AG04450 (cell line): Measurements from ENCODE around the gene SEMA3C. TPM values are rescaled to one million over a fixed set of nuclear protein-coding genes. Genes with fewer than 3 reads are reported as not detected.

Experiments
- CTCF ChIA-PET: fragments of 300-600, 350-600 bp; formaldehyde crosslinking; extraction: SDS; loops from one replicate; lab custom pipeline; 2022; ENCODE audit warnings: antibody characterized with exemption, inconsistent platforms; lab: Charles Lee
- POLR2A ChIA-PET: fragments of 350-600 bp; formaldehyde crosslinking; extraction: SDS; loops from one replicate; lab custom pipeline; 2021; ENCODE audit warnings: antibody characterized with exemption, inconsistent platforms; lab: Yijun Ruan, JAX
- DNase-seq: peaks from one replicate; pipeline ENCODE4 v3.0.0-alpha.2; 2011; ENCODE audit warnings: low read depth, low spot score
- H3K27ac ChIP-seq: one replicate; pipeline ENCODE4 v1.5.1; 2012; ENCODE audit warnings: low read depth, low read length, control low read depth
- H3K27me3 ChIP-seq: one replicate; pipeline ENCODE4 v1.6.0; 2012; ENCODE audit warnings: low read length; ENCODE audit not compliant: control insufficient read depth, insufficient read depth
- H3K4me3 ChIP-seq: 2 replicates; pipeline ENCODE4 v1.5.1; 2011; ENCODE audit warnings: mild to moderate bottlenecking, low read depth, low read length, control low read depth
- H3K9me3 ChIP-seq: 2 replicates; pipeline ENCODE4 v1.5.1; 2012; ENCODE audit warnings: low read length; ENCODE audit not compliant: control insufficient read depth, insufficient read depth
- polyA minus RNA-seq: library from RNA; depleted of rRNA, polyadenylated mRNA; stranded (reverse); fragments of >200 nt; gene quantifications from 2 replicates; pipeline ENCODE4 v1.2.3, GENCODE V29; 2011; rRNA and poly(A)+ RNA removed
- polyA plus RNA-seq: library from polyadenylated mRNA; depleted of rRNA; stranded (reverse); fragments of >200 nt; gene quantifications from 2 replicates; pipeline ENCODE4 v1.2.3, GENCODE V29; 2011; rRNA removed
- TF ChIP-seq, protein P1 (sequence below): IDR thresholded peaks from 2 replicates; pipeline ENCODE4 v1.5.1; 2011; ENCODE audit warnings: low read depth, low read length, control low read depth, inconsistent platforms

The SEMA3C gene
- polyA plus RNA-seq (35.9 and 39.9 TPM in 2 replicates), polyA minus RNA-seq (73.7 and 89.9 TPM in 2 replicates)

DNA sequence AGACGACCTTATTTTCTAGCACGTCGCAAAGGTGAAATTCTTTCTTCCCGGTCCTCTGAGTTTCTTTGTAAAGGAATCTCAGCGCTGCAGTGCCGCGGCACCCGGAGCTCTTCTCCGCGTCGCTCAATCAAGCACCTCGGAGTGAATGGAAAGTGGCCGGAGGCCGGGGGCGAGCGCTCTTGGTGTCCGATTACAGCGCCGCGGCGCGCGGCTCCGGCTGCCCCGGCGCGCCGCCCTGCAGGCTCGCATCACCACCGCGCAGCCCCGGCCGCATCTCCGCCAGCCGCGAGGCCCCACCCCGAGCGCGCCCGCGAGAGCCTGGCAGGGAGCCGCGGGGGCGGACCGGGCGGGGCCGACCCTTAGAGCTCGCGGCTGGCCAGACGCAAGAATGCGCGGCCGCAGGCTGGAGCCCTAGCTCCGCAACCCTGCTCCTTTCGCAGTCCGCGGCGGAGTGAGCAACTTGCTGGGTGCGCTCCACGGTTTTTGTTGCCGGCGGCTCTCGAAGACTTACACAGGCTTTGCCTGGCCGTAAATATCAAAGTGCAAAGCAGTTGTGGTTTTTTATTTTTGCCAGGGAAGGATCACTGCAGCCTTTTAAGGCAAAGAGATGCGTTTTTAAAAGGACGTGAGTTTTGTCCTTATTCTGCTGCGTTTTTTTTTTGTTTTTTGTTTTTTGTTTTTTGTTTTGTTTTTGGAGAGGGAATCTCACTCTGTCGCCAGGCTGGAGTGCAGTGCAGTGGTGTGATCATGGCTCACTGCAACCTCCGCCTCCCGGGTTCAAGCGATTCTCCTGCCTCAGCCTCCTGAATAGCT, at the start of gene SEMA3C:
TSS of gene SEMA3C (minus strand) at position 143 of the 813 bp plus-strand sequence. CDS start 2,270 bp downstream, outside the sequence.
- POLR2A ChIA-PET, result interaction anchor here (0.6 to 1.5 kb wide), 20 partner anchors 20 to 1513 kb away, joined by 3 to 8 read pairs (median 4); no protein-coding TSS in a partner anchor
- Histone ChIP-seq H3K4me3 (peak within 1 kb of the TSS; percentile 69), H3K9me3 (no peaks in the 10 kb centered on the region), H3K27ac (peak within 1 kb of the TSS; percentile 43), H3K27me3 (no peaks in the 10 kb centered on the region)
- peak; percentile 87 for DNase-seq
- CTCF ChIA-PET, result interaction anchor here (1.1 to 6.7 kb wide), 3 partner anchors 513 to 551 kb away, joined by 4 to 44 read pairs (median 24); no protein-coding TSS in a partner anchor
- TF ChIP-seq, protein P1, sequence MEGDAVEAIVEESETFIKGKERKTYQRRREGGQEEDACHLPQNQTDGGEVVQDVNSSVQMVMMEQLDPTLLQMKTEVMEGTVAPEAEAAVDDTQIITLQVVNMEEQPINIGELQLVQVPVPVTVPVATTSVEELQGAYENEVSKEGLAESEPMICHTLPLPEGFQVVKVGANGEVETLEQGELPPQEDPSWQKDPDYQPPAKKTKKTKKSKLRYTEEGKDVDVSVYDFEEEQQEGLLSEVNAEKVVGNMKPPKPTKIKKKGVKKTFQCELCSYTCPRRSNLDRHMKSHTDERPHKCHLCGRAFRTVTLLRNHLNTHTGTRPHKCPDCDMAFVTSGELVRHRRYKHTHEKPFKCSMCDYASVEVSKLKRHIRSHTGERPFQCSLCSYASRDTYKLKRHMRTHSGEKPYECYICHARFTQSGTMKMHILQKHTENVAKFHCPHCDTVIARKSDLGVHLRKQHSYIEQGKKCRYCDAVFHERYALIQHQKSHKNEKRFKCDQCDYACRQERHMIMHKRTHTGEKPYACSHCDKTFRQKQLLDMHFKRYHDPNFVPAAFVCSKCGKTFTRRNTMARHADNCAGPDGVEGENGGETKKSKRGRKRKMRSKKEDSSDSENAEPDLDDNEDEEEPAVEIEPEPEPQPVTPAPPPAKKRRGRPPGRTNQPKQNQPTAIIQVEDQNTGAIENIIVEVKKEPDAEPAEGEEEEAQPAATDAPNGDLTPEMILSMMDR, result peak; percentile 13; the same call in 1 of the 2 replicates

DNA sequence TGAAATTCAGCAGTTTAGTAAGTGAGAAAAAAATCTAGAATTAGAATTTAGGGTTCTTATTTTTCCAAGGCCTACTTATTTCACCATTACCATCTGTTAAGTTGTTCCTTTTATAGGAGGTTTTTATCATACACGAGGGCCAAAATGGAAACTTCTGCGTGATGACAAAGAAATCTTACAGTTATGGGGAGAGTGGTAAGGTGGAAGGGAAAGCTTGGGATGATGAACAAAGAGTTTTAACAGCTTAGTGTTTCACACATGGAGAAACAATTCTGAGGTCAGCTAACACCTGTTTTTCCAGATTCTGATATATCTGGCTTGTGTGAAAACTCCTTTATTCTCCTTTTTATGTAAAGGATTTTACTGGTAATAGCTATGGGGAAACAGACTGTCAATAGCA, 49.8 kb upstream of the SEMA3C start:
- Histone ChIP-seq H3K4me3 (no peak overlapping the region), H3K9me3 (no peaks in the 10 kb centered on the region), H3K27me3 (no peaks in the 10 kb centered on the region), H3K27ac (no peak overlapping the region)
- CTCF ChIA-PET, result interaction anchor here (1.0 kb wide), 1 partner anchor 36 kb away, joined by 3 read pairs; no protein-coding TSS in a partner anchor
- POLR2A ChIA-PET, result no interaction called here
- TF ChIP-seq, protein P1, result no peak
- DNase-seq, result no peak

DNA sequence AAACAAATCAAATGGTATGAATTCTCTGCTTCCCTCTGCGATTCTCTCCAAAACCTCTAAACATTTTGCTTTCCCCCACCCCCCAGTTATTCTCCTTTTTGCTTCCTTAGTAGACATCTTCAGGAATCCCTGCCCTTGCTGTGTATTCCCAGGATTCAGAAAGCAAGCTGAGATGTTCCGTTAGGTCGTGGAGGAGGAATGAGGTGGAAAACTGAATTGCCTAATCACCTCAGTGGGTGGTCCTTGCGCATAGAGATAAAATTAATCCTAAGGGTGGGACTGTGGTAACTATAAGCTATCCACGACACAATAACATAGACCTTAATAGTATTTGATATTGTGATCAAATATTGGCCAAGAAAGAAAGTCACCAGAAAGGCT, 49.1 kb upstream of the SEMA3C start:
- Histone ChIP-seq H3K27ac (no peak overlapping the region), H3K27me3 (no peaks in the 10 kb centered on the region), H3K9me3 (no peaks in the 10 kb centered on the region), H3K4me3 (no peak overlapping the region)
- TF ChIP-seq, protein P1, result no peak
- no peak for DNase-seq
- ChIA-PET CTCF (interaction anchor here (1.0 kb wide), 1 partner anchor 37 kb away, joined by 3 read pairs; no protein-coding TSS in a partner anchor), POLR2A (no interaction called here)

DNA sequence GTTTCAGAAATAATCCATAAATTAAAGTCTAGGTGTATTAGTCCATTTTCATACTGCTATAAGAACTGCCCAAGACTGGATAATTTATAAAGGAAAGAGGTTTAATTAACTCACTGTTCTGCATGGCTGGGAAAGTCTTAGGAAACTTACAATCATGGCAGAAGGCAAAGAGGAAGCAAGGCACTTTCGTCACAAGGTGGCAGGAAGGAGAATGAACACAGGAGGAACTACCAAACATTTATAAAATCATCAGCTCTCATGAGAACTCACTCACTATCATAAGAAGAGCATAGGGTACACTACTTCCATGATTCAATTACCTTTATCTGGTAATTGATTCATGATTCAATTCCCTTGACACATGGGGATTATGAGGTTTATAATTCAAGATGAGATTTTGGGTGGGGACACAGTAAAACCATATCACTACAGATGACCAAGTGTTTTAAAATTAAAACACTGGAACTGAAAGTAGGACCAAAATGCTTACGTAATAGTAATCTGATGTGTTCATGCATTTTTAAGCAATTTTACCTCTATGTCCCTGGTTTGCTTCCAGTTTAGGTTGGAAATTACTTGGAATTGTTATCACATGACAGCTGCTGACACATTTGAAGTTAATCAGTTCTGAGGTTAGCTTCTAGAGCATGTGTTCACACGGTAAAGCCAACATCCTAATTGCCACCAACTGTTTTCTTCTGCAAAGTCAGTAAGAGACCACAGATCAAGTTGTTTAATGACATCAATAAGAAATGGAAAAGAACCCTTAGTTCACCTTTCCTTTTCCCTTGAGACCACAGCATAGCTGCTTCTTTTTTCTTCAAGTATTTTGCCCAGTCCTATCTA, 48.4 kb upstream of the SEMA3C start:
- no peaks in the 10 kb centered on the region for H3K27me3 ChIP-seq
- TF ChIP-seq, protein P1, result no peak
- no peak overlapping the region for H3K27ac ChIP-seq
- CTCF ChIA-PET, result no interaction called here
- POLR2A ChIA-PET, result no interaction called here
- no peaks in the 10 kb centered on the region for H3K9me3 ChIP-seq
- DNase-seq, result no peak
- H3K4me3 ChIP-seq, result no peak overlapping the region
